Endothelial cell of umbilical vein (primary cell): ENCODE results near the gene FOXN1. TPM values are rescaled to one million over a fixed set of nuclear protein-coding genes. Genes with fewer than 3 reads are reported as not detected.

Experiments
- BruUV-seq: library from RNA; stranded (reverse); fragments of 400-500 nt; replicated peaks from 2 replicates; lab custom pipeline; 2021; lab: Mats Ljungman, UMichigan
- CTCF ChIA-PET: fragments of 300-600, 350-600 bp; sonication (Branson Sonifier 250); formaldehyde crosslinking; loops from one replicate; lab custom pipeline; 2021; ENCODE audit warnings: antibody characterized with exemption, inconsistent platforms; lab: Charles Lee
- POLR2A ChIA-PET: fragments of 300-600, 350-600 bp; sonication (Branson Sonifier 250); formaldehyde crosslinking; loops from one replicate; lab custom pipeline; 2021; ENCODE audit warnings: antibody characterized with exemption, inconsistent platforms; lab: Charles Lee
- DNase-seq: peaks from one replicate; pipeline ENCODE4 v3.0.0-alpha.2; 2011; ENCODE audit warnings: low read depth, low spot score
- FAIRE-seq: peaks from 2 replicates; lab custom pipeline; 2011; peaks lifted over from hg19 to GRCh38; lab: Jason Lieb, UNC
- H2AFZ ChIP-seq: 2 replicates; pipeline ENCODE4 v1.6.0; 2012; ENCODE audit warnings: low read depth, low read length, control low read depth, inconsistent platforms
- H3K27ac ChIP-seq: 2 replicates; pipeline ENCODE4 v1.5.1; 2011; ENCODE audit warnings: low read depth, mild to moderate bottlenecking, control low read depth, low read length, moderate library complexity; ENCODE audit not compliant: insufficient read depth
- H3K27me3 ChIP-seq, 2 experiments: 2 replicates each; pipeline versions ENCODE4 v1.6.0 to v1.6.1; 2011; ENCODE audit warnings: low read length in 2 of 2, mixed read lengths in 1 of 2; ENCODE audit not compliant: control insufficient read depth in 2 of 2, insufficient read depth in 2 of 2
- H3K36me3 ChIP-seq, 2 experiments: 2 replicates in 1 of 2; 3 replicates in 1 of 2; pipeline ENCODE4 v1.5.1; 2011; ENCODE audit warnings: low read length in 2 of 2, mild to moderate bottlenecking in 1 of 2, moderate library complexity in 1 of 2; ENCODE audit not compliant: control insufficient read depth in 2 of 2, insufficient read depth in 2 of 2; ENCODE audit errors: extremely low read depth in 1 of 2
- H3K4me1 ChIP-seq: 3 replicates; pipeline ENCODE4 v1.5.1; 2011; ENCODE audit warnings: mild to moderate bottlenecking, low read length; ENCODE audit not compliant: control insufficient read depth, insufficient read depth; ENCODE audit errors: extremely low read depth
- H3K4me2 ChIP-seq: 2 replicates; pipeline ENCODE4 v1.6.1; 2011; ENCODE audit warnings: low read length, control low read depth, mixed read lengths; ENCODE audit not compliant: insufficient read depth
- H3K4me3 ChIP-seq, 3 experiments: fragments of 200-600 bp in 1 of 3; sonication (generic), shearing (Covaris generic) in 1 of 3; replicated peaks in 1 of 3; 2 replicates each; pipeline ENCODE4 v1.5.1; 2011 to 2016; ENCODE audit warnings: control low read depth in 3 of 3, low read length in 3 of 3, mild to moderate bottlenecking in 2 of 3, inconsistent platforms in 1 of 3, low read depth in 1 of 3, moderate library complexity in 1 of 3; ENCODE audit not compliant: insufficient read depth in 1 of 3
- H3K79me2 ChIP-seq: 2 replicates; pipeline ENCODE4 v1.6.0; 2012; ENCODE audit warnings: low read length, inconsistent platforms; ENCODE audit not compliant: control insufficient read depth, insufficient read depth
- H3K9ac ChIP-seq: replicated peaks from 2 replicates; pipeline ENCODE3; 2011; ENCODE audit warnings: low read length, control low read depth; ENCODE audit not compliant: insufficient read depth; ENCODE audit errors: extremely low read depth
- H3K9me1 ChIP-seq: replicated peaks from 3 replicates; pipeline ENCODE4 v1.6.0; 2011; ENCODE audit warnings: mild to moderate bottlenecking, low read length; ENCODE audit not compliant: control insufficient read depth, insufficient read depth; ENCODE audit errors: extremely low read depth
- H3K9me3 ChIP-seq: replicated peaks from 2 replicates; pipeline ENCODE4 v1.5.1; 2012; ENCODE audit warnings: low read length, inconsistent platforms; ENCODE audit not compliant: control insufficient read depth, insufficient read depth
- H4K20me1 ChIP-seq: replicated peaks from 2 replicates; pipeline ENCODE3; 2011; ENCODE audit warnings: mild to moderate bottlenecking, low read length; ENCODE audit not compliant: control insufficient read depth, insufficient read depth; ENCODE audit errors: extremely low read depth
- JUN ChIP-seq: IDR thresholded peaks from 2 replicates; pipeline ENCODE4 v1.6.1; 2011; ENCODE audit warnings: borderline replicate concordance, low read depth; ENCODE audit not compliant: insufficient read length, insufficient read depth
- dilution Hi-C: fragments of 300-500 bp; cut with MboI; formaldehyde crosslinking; loops from one replicate; pipeline ENCODE4 v1.15.0; 2019; ENCODE audit warnings: low sequenced_read_pairs; ENCODE audit not compliant: extremely low pct_ligation_motif_present
- intact Hi-C: fragments of 100-400 bp; cut with micrococcal nuclease; formaldehyde crosslinking; loops from one replicate; pipeline ENCODE4 v1.10.0; 2022
- polyA plus RNA-seq, 4 experiments: library from polyadenylated mRNA; depleted of rRNA in 3 of 4; stranded (reverse) in 3 of 4; unstranded in 1 of 4; fragments of >200 nt; gene quantifications; 2 replicates each; pipeline versions ENCODE4 v1.2.1 to v1.2.3, GENCODE V29; 2011 to 2012; ENCODE audit warnings: missing spikeins in 1 of 4
- total RNA-seq: library from RNA; stranded (reverse); gene quantifications from 2 replicates; pipeline ENCODE4 v1.2.3, GENCODE V29; 2021
- TF ChIP-seq, protein P1 (sequence below), 2 donors: IDR thresholded peaks; 1 replicate in 1 of 2; 2 replicates in 1 of 2; pipeline ENCODE4 v1.5.1; 2011; ENCODE audit warnings: low read length in 2 of 2, mild to moderate bottlenecking in 2 of 2, moderate library complexity in 2 of 2, control low read depth in 1 of 2, inconsistent platforms in 1 of 2, low read depth in 1 of 2; ENCODE audit not compliant: insufficient read depth in 1 of 2; ENCODE audit errors: extremely low read depth in 1 of 2

FOXN1 gene
- total and polyA plus RNA-seq, 2 donors (not counting 3 experiments of a cell fraction or from before 2014, with no cell fraction given) = not detected

DNA sequence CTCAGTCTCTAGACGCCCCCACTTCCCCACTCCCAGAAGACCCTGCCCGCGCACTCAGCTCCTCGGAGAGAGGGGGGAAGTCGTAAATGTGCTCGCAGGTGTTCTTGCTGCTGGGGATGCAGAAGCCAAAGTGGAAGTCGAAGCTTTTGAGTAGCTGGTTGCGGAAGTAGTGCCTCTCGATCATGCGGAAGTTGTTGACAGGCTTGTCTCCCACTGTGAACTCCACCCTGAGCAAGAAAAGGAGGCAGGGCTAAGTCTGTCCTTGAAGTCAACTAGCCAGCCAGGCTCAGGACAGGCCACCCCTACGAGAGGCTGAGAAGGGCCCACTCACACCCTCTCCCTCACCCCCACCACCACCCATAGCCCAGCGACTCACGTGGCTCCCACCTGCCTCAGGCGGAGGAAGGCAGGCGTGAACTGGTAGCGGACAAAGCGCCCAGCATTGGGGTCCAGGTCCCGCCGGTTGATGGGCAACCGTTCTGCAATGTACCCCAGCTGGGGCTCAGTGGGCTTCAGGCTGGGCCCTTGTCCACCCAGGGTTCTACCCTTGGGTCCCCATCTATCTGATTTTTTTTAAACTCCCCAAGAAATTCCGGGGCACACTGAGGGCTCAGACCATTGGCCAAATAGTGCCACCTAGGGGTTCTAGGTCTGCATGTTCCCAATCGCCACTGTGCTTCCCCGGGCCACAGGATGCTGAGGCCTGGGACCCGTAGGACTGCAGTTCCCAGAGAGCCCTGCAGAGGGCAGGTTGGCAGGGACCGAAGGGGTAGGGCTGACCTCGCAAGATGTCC lies 41.7 kb downstream of the FOXN1 start:
- DNase-seq (peak; percentile 72), FAIRE-seq (peak; percentile 95)
- TF ChIP-seq, protein P1, sequence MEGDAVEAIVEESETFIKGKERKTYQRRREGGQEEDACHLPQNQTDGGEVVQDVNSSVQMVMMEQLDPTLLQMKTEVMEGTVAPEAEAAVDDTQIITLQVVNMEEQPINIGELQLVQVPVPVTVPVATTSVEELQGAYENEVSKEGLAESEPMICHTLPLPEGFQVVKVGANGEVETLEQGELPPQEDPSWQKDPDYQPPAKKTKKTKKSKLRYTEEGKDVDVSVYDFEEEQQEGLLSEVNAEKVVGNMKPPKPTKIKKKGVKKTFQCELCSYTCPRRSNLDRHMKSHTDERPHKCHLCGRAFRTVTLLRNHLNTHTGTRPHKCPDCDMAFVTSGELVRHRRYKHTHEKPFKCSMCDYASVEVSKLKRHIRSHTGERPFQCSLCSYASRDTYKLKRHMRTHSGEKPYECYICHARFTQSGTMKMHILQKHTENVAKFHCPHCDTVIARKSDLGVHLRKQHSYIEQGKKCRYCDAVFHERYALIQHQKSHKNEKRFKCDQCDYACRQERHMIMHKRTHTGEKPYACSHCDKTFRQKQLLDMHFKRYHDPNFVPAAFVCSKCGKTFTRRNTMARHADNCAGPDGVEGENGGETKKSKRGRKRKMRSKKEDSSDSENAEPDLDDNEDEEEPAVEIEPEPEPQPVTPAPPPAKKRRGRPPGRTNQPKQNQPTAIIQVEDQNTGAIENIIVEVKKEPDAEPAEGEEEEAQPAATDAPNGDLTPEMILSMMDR (IDR thresholded peaks at IDR 0.05; ENCODE audit: extremely low read depth in 1 of 2, insufficient read depth in 1 of 2, low read depth in 1 of 2, low read length in 2 of 2) = peak; percentile 97 to 98
- no peak for TF ChIP-seq JUN
- H3K4me3 ChIP-seq = no peak overlapping the region
- CTCF ChIA-PET = interaction anchor here (1.0 to 3.9 kb wide), 7 partner anchors 9 to 65 kb away, joined by 3 to 16 read pairs (median 5); partner anchors contain the start of gene PIGS
- H3K9me3 ChIP-seq = no peaks in the 10 kb centered on the region
- no peak overlapping the region for H2AFZ ChIP-seq
- H3K4me2 ChIP-seq = no peak overlapping the region
- POLR2A ChIA-PET = no interaction called here
- dilution Hi-C loops (no loop called here), intact Hi-C loops (loop anchor here (1.0 kb wide), 2 partner anchors 51 to 65 kb away; partner anchors contain the start of gene SPAG5)
- no peaks in the 10 kb centered on the region for H3K27me3 ChIP-seq
- H3K9me1 ChIP-seq = no peaks in the 10 kb centered on the region
- H3K36me3 ChIP-seq = peaks cover 0 to 10% of the 10 kb centered on the region in 2 experiments
- H3K27ac ChIP-seq = no peak overlapping the region
- no peaks in the 10 kb centered on the region for H3K79me2 ChIP-seq
- no peak overlapping the region for H3K9ac ChIP-seq
- no TSS peak for BruUV-seq
- no peaks in the 10 kb centered on the region for H4K20me1 ChIP-seq
- H3K4me1 ChIP-seq = peaks cover 6% of the 10 kb centered on the region
